Activated CD8-positive, alpha-beta memory T cell treated with anti-CD3 and anti-CD28 coated beads for 1 hour (primary cell): ENCODE measurements around the gene ADAM15.

Experiments
- DNase-seq, 2 donors: peaks; one replicate each; pipeline ENCODE4 v3.0.0-alpha.2; 2020; ENCODE audit warnings: low read depth in 1 of 2; ENCODE audit errors: extremely low read depth in 1 of 2

Gene ADAM15

GRCh38 chr1:155051342-155051776, 243 bp downstream of the ADAM15 start:
- no peak for DNase-seq

GRCh38 chr1:155051777-155052398, 772 bp downstream of the ADAM15 start:
- DNase-seq, result peak in 1 of 2 donors; percentile 10

DNA sequence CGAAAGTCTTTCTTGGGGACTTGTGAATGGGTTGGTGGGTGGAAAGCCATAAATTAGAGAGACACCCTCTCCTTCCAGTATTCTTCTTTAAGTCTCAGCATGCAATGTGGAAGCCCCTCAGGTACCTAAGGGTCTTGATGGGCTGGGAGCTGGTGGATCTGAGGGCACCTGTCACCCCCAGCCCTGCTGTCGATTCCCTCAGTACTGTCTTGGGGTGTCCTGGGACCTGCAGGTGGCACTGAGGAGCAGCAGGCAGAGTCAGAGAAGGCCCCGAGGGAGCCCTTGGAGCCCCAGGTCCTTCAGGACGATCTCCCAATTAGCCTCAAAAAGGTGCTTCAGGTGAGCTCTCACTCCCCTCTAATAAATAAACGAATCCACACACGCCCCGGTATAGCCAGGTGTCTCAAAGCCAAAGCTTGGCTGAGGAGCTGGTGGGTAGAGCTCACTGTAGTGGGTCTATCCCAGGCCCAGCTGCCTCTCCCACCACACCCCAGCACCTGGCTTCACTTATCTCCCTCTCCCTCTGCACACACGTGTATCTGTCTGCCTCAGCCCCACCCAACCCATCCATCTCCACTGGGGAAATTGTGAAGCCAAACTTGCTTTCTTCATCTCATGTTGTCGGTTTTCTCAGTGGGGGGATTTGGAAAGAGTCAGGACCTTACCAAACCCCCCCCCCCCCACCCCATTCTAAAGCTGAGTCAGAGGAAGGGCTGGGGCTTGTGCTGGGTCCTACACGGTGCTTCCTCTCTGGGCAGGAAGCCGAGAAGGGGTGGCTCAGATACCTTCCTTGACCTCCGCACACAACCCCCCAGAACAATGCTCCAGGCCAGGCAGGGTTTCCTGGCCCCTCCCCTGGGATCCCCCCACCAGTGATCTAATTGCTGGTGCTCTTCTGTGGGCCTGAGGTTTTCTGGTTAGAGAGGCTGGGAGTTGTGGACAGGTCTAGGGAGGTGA, 1.6 kb downstream of the ADAM15 start:
- no peak for DNase-seq

- no peak for DNase-seq
Observed at GRCh38 chr1:155053531-155054105, 2.5 kb downstream of the ADAM15 start.

DNA sequence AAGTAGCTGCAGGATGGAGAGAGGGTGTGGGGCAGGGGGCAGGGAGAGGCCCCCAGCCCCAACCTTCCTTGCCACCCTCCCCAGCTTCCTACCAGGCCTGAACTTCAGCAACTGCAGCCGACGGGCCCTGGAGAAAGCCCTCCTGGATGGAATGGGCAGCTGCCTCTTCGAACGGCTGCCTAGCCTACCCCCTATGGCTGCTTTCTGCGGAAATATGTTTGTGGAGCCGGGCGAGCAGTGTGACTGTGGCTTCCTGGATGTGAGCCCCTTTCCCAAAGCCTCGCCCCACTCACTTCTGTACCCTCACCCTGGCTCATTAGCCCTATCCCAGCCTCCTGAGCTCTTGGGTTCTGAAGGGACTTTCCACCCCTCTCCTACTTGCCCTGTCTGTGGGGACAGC, 6.0 kb downstream of the ADAM15 start:
- no peak for DNase-seq

GRCh38 chr1:155057788-155058211, 6.7 kb downstream of the ADAM15 start:
- DNase-seq, result no peak

GRCh38 chr1:155060736-155061135, 9.6 kb downstream of the ADAM15 start:
- DNase-seq, result no peak

- DNase-seq, result peak; percentile 91 to 94
Observed at GRCh38 chr1:155061381-155062150, 10.4 kb downstream of the ADAM15 start.

DNA sequence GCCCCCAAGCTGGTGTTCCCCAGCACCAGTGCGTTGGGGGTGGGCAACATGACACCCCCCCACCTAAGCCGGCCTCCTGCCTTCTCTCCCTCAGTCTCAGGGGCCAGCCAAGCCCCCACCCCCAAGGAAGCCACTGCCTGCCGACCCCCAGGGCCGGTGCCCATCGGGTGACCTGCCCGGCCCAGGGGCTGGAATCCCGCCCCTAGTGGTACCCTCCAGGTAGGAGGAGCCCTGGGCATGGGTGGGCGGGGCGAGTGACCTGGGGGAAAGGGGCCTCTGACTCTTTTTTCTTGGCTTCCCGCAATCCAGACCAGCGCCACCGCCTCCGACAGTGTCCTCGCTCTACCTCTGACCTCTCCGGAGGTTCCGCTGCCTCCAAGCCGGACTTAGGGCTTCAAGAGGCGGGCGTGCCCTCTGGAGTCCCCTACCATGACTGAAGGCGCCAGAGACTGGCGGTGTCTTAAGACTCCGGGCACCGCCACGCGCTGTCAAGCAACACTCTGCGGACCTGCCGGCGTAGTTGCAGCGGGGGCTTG, 11.1 kb downstream of the ADAM15 start:
- no peak for DNase-seq

- DNase-seq, result peak in 1 of 2 donors; percentile 63
Observed at GRCh38 chr1:155062702-155063411, 11.7 kb downstream of the ADAM15 start.

GRCh38 chr1:155063550-155064110, 12.5 kb downstream of the ADAM15 start, which contains the start of gene EFNA4:
EFNA4 (plus strand) TSS chr1:155063740; CDS start chr1:155063824, 84 bp downstream.
- peak; percentile 57 to 70 for DNase-seq

DNA sequence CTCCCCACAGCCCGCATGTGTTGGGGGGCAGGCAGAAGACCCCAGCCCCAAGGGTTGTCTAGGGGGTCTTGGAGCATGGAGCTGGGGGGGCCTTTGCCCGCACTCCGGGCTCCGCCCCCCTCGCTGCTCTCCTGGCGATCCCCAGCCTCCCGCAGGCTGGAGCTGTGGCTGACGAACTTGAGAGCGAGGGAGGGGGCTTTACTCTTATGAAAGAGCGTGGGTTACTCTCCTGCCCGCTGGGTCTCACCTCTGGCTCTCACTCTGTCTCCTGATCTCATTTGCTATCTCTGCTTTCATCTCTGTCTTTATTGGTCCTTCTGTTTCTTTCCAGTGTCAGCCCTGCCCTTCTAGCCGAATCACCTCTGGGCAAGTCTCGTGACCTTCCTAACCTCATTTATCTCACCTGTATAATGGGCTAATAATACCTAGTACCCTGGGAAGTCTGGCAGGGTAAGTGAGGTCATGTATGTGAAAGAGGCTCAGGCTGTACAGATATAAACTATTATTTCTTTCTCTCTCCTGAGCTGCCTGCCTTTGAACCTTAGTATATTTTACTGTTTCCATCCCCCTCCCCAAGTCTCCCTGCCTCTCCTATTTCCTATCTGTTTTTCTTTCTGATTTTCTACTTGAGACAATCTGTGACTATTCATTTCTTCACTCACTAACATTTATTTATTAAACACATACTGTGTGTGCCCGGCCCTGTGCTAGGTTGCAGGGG, 13.2 kb downstream of the ADAM15 start:
- DNase-seq, result no peak

- DNase-seq, result no peak
Observed at GRCh38 chr1:155064832-155065429, 13.8 kb downstream of the ADAM15 start.

DNA sequence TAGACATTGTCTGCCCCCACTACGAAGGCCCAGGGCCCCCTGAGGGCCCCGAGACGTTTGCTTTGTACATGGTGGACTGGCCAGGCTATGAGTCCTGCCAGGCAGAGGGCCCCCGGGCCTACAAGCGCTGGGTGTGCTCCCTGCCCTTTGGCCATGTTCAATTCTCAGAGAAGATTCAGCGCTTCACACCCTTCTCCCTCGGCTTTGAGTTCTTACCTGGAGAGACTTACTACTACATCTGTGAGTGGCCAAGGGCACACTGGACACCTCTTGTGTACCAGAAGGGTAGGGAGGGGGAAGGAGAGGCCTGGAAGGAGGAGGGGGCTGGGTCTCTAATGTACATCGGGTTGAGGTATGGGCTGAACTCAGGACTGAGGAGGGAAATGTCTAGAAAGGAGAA, 15.7 kb downstream of the ADAM15 start:
- no peak for DNase-seq

DNA sequence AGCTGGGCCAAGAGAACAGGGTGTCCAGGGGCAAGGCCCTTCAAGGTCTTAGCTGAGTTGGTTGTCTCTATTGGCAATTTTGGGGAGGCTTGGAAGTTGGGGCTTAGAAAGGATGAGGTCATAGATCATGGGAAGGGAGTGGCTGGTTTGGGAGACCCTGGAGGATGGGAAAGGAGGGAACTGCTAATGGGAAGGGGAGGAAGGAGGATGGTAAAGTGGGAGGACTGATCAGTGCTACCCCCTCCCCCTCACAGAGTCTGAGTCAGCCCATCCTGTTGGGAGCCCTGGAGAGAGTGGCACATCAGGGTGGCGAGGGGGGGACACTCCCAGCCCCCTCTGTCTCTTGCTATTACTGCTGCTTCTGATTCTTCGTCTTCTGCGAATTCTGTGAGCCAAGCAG, 17.5 kb downstream of the ADAM15 start:
- DNase-seq, result no peak

DNA sequence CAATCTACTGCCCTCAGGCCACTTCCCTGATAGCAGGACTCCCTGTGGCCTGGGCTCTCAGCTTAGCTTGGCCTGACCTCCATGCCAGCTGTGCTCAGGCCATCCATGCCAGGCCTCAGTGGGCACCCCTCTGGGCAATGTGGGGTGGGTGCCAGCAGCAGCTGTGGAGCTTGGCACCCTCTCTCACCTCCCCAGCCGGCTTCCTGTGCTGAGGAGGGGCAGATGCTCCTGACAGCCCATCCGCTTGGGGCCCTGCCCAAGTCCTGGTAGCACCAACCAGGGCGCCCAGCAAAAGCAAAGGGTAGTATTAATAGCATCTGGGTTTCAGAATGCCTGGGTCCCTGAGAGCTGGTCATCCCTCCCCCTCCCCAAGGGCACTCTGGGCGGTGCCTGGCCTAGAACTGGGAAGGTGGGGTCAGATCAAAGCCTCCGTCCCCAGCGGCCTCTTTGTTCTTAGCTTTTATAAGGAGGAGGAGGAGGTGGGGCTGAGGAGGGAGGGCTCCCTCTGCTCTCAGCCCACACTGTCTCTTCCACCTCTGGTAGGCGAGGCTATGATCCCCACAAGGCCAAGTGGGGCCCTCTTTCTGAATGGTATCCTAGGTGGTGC, 18.5 kb downstream of the ADAM15 start:
- no peak for DNase-seq

GRCh38 chr1:155070158-155070621, 19.1 kb downstream of the ADAM15 start:
- DNase-seq, result no peak
